ENCODE measurements around the gene GAGE12H.
"Not testable (repeated sequence)": the region's sequence is repeated elsewhere in the genome, so short reads cannot be mapped to it uniquely, and the experiment has no call there.

The GAGE12H gene

DNA sequence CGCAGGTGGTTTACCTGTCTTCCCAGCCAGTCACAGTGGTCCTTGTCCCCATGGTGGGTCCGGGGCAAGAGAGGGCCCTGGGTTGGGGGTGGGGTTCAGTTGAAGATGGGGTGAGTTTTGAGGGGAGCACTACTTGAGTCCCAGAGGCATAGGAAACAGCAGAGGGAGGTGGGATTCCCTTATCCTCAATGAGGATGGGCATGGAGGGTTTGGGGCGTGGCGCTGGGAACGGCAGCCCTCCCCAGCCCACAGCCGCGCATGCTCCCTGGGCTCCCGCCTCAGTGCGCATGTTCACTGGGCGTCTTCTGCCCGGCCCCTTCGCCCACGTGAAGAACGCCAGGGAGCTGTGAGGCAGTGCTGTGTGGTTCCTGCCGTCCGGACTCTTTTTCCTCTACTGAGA is at the start of gene GAGE12H:
Gene GAGE12H, plus strand, starts transcription at position 301 of the 400 bp plus-strand sequence. CDS start 1,155 bp downstream, outside the sequence.
- DNase-seq; H3K27ac ChIP-seq; H3K27me3 ChIP-seq (replicated peaks); in situ Hi-C loops (cut with HindIII; ENCODE audit: low pct_ligation_motif_present, low sequenced_read_pairs); H3K4me3 ChIP-seq (ENCODE audit: low read depth, low read length); H3K36me3 ChIP-seq (replicated peaks): not testable (repeated sequence)

- H3K27ac ChIP-seq; DNase-seq; H3K27me3 ChIP-seq (replicated peaks); in situ Hi-C loops (cut with HindIII; ENCODE audit: low pct_ligation_motif_present, low sequenced_read_pairs); H3K36me3 ChIP-seq (replicated peaks); H3K4me3 ChIP-seq (ENCODE audit: low read depth, low read length): not testable (repeated sequence)
These were observed 47.9 kb upstream of the GAGE12H start, which contains the start of gene GAGE12C for GRCh38 chrX:49531877-49532276. GAGE12C (plus strand) TSS chrX:49532177; CDS start chrX:49533332, 1,155 bp downstream.

- H3K4me3 ChIP-seq (ENCODE audit: low read depth, low read length); H3K36me3 ChIP-seq (replicated peaks); H3K27me3 ChIP-seq (replicated peaks); in situ Hi-C loops (cut with HindIII; ENCODE audit: low pct_ligation_motif_present, low sequenced_read_pairs); H3K27ac ChIP-seq; DNase-seq: not testable (repeated sequence)
These were observed 38.3 kb upstream of the GAGE12H start, which contains the start of gene GAGE12D for GRCh38 chrX:49541433-49541832. GAGE12D (plus strand) TSS chrX:49541733; CDS start chrX:49542888, 1,155 bp downstream.

DNA sequence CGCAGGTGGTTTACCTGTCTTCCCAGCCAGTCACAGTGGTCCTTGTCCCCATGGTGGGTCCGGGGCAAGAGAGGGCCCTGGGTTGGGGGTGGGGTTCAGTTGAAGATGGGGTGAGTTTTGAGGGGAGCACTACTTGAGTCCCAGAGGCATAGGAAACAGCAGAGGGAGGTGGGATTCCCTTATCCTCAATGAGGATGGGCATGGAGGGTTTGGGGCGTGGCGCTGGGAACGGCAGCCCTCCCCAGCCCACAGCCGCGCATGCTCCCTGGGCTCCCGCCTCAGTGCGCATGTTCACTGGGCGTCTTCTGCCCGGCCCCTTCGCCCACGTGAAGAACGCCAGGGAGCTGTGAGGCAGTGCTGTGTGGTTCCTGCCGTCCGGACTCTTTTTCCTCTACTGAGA is 28.8 kb upstream of the GAGE12H start, which contains the start of gene GAGE12E:
Gene GAGE12E, plus strand, starts transcription at position 301 of the 400 bp plus-strand sequence. CDS start 1,155 bp downstream, outside the sequence.
- H3K27me3 ChIP-seq (replicated peaks); H3K36me3 ChIP-seq (replicated peaks); DNase-seq; H3K27ac ChIP-seq; H3K4me3 ChIP-seq (ENCODE audit: low read depth, low read length); in situ Hi-C loops (cut with HindIII; ENCODE audit: low pct_ligation_motif_present, low sequenced_read_pairs): not testable (repeated sequence)

GRCh38 chrX:49560542-49560941 is 19.2 kb upstream of the GAGE12H start, which contains the start of gene GAGE12F:
GAGE12F (plus strand) TSS chrX:49560842; CDS start chrX:49561997, 1,155 bp downstream.
- H3K4me3 ChIP-seq (ENCODE audit: low read depth, low read length); in situ Hi-C loops (cut with HindIII; ENCODE audit: low pct_ligation_motif_present, low sequenced_read_pairs); H3K36me3 ChIP-seq (replicated peaks); H3K27ac ChIP-seq; H3K27me3 ChIP-seq (replicated peaks); DNase-seq: not testable (repeated sequence)

GRCh38 chrX:49568728-49569127 is 11.0 kb upstream of the GAGE12H start:
- H3K36me3 ChIP-seq (replicated peaks); DNase-seq; H3K27ac ChIP-seq; H3K27me3 ChIP-seq (replicated peaks); in situ Hi-C loops (cut with HindIII; ENCODE audit: low pct_ligation_motif_present, low sequenced_read_pairs); H3K4me3 ChIP-seq (ENCODE audit: low read depth, low read length): not testable (repeated sequence)

DNA sequence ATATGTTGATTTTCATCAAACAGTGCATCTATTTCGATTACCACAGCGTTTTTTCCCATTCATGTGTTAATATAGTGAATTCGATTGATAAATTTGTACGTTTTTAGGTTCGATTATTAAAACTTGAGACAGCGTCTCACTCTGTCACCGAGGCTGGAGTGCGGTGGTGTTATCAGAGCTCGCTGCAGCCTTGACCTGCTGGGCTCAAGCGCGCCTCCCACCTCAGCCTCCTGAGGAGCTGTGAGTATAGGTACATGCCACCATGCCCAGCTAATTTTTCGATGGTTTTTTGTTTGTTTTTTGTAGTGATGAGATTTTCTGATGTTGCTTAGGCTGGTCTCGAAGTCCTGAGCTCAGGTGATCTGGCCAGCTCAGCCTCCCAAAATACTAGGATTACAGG is 10.6 kb upstream of the GAGE12H start:
- H3K27me3 ChIP-seq (replicated peaks); DNase-seq; H3K27ac ChIP-seq; in situ Hi-C loops (cut with HindIII; ENCODE audit: low pct_ligation_motif_present, low sequenced_read_pairs); H3K36me3 ChIP-seq (replicated peaks); H3K4me3 ChIP-seq (ENCODE audit: low read depth, low read length): not testable (repeated sequence)

DNA sequence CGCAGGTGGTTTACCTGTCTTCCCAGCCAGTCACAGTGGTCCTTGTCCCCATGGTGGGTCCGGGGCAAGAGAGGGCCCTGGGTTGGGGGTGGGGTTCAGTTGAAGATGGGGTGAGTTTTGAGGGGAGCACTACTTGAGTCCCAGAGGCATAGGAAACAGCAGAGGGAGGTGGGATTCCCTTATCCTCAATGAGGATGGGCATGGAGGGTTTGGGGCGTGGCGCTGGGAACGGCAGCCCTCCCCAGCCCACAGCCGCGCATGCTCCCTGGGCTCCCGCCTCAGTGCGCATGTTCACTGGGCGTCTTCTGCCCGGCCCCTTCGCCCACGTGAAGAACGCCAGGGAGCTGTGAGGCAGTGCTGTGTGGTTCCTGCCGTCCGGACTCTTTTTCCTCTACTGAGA is 9.6 kb upstream of the GAGE12H start, which contains the start of gene GAGE12G:
Gene GAGE12G, plus strand, starts transcription at position 301 of the 400 bp plus-strand sequence. CDS start 1,155 bp downstream, outside the sequence.
- H3K4me3 ChIP-seq (ENCODE audit: low read depth, low read length); in situ Hi-C loops (cut with HindIII; ENCODE audit: low pct_ligation_motif_present, low sequenced_read_pairs); DNase-seq; H3K36me3 ChIP-seq (replicated peaks); H3K27ac ChIP-seq; H3K27me3 ChIP-seq (replicated peaks): not testable (repeated sequence)

DNA sequence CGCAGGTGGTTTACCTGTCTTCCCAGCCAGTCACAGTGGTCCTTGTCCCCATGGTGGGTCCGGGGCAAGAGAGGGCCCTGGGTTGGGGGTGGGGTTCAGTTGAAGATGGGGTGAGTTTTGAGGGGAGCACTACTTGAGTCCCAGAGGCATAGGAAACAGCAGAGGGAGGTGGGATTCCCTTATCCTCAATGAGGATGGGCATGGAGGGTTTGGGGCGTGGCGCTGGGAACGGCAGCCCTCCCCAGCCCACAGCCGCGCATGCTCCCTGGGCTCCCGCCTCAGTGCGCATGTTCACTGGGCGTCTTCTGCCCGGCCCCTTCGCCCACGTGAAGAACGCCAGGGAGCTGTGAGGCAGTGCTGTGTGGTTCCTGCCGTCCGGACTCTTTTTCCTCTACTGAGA is 9.4 kb downstream of the GAGE12H start, which contains the start of gene GAGE2A:
Gene GAGE2A, plus strand, starts transcription at position 301 of the 400 bp plus-strand sequence. CDS start 1,155 bp downstream, outside the sequence.
- H3K4me3 ChIP-seq (ENCODE audit: low read depth, low read length); in situ Hi-C loops (cut with HindIII; ENCODE audit: low pct_ligation_motif_present, low sequenced_read_pairs); H3K27ac ChIP-seq; DNase-seq; H3K36me3 ChIP-seq (replicated peaks); H3K27me3 ChIP-seq (replicated peaks): not testable (repeated sequence)

- in situ Hi-C loops (cut with HindIII; ENCODE audit: low pct_ligation_motif_present, low sequenced_read_pairs); H3K36me3 ChIP-seq (replicated peaks); H3K27ac ChIP-seq; H3K27me3 ChIP-seq (replicated peaks); H3K4me3 ChIP-seq (ENCODE audit: low read depth, low read length); DNase-seq: not testable (repeated sequence)
These were observed 10.2 kb downstream of the GAGE12H start for GRCh38 chrX:49589769-49590478.

DNA sequence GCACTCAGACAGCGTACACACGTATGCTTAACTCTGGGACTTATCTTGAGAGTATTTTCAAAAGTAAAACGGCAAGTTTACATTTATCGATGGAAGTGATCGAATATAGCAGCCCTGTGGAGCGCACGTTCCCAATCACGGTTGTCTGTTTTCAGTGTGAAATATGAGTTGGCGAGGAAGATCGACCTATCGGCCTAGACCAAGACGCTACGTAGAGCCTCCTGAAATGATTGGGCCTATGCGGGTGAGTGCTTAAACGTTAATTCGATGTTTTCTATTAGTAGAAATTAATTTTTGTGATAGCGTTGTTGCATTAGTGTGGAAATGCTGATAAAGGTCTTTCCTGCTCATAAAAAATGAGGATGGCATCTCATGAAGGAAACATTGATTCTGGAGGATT is 10.7 kb downstream of the GAGE12H start:
- in situ Hi-C loops (cut with HindIII; ENCODE audit: low pct_ligation_motif_present, low sequenced_read_pairs); DNase-seq: not testable (repeated sequence)

GRCh38 chrX:49598720-49599119 is 19.0 kb downstream of the GAGE12H start, which contains the start of gene GAGE1:
GAGE1 (plus strand) TSS chrX:49599020; CDS start chrX:49600175, 1,155 bp downstream.
- DNase-seq; in situ Hi-C loops (cut with HindIII; ENCODE audit: low pct_ligation_motif_present, low sequenced_read_pairs); H3K27me3 ChIP-seq (replicated peaks): not testable (repeated sequence)

More for the DNA sequence above, 10.7 kb downstream of the GAGE12H start:
- H3K27ac ChIP-seq; H3K27me3 ChIP-seq (replicated peaks); H3K36me3 ChIP-seq (replicated peaks); H3K4me3 ChIP-seq (ENCODE audit: low read depth, low read length): not testable (repeated sequence)

More at GRCh38 chrX:49598720-49599119, 19.0 kb downstream of the GAGE12H start, which contains the start of gene GAGE1:
- not testable (repeated sequence) for H3K36me3 ChIP-seq (replicated peaks); H3K4me3 ChIP-seq (ENCODE audit: low read depth, low read length); H3K27ac ChIP-seq
